Heart left ventricle (tissue), 16 donors: ENCODE data around the gene CLECL1. TPM values are rescaled to one million over a fixed set of nuclear protein-coding genes. Genes with fewer than 3 reads are reported as not detected.

ENCODE experiments used
- ATAC-seq, 4 donors: fragments of 200-7000 bp; cut with Tn5 transposase; one replicate each; pipeline ENCODE4 v1.9.1; 2020 to 2022; ENCODE audit warnings: moderate library complexity in 4 of 4, mild to moderate bottlenecking in 3 of 4, moderate number of reproducible peaks in 1 of 4
- DNase-seq, 5 donors: peaks; one replicate each; pipeline ENCODE4 v3.0.0-alpha.2; 2020
- H3K27ac ChIP-seq, 12 donors: fragments of 200-600 bp; sonication (generic) in 4 of 12; one replicate each; pipeline versions ENCODE4 v1.5.0 to v1.8.0; 2016 to 2022; ENCODE audit warnings: mild to moderate bottlenecking in 2 of 12
- H3K27me3 ChIP-seq, 9 donors: fragments of 200-600 bp; sonication (generic) in 2 of 9; one replicate each; pipeline versions ENCODE4 v1.5.1 to v1.8.0; 2016 to 2022; ENCODE audit warnings: mild to moderate bottlenecking in 3 of 9
- H3K36me3 ChIP-seq, 9 donors: fragments of 200-600 bp; sonication (generic) in 2 of 9; one replicate each; pipeline versions ENCODE4 v1.5.0 to v1.8.0; 2018 to 2022; ENCODE audit warnings: mild to moderate bottlenecking in 2 of 9
- H3K4me1 ChIP-seq, 12 donors: fragments of 200-600 bp; sonication (generic) in 4 of 12; one replicate each; pipeline versions ENCODE4 v1.5.0 to v1.8.0; 2016 to 2022; ENCODE audit warnings: mild to moderate bottlenecking in 3 of 12
- H3K4me3 ChIP-seq, 12 donors: fragments of 200-600 bp; sonication (generic) in 4 of 12; one replicate each; pipeline versions ENCODE4 v1.5.0 to v1.8.0; 2017 to 2022; ENCODE audit warnings: mild to moderate bottlenecking in 9 of 12, moderate library complexity in 4 of 12
- H3K9me3 ChIP-seq, 12 donors: fragments of 200-600 bp; sonication (generic) in 4 of 12; one replicate each; pipeline versions ENCODE4 v1.5.0 to v1.8.0; 2016 to 2022; ENCODE audit warnings: mild to moderate bottlenecking in 1 of 12
- POLR2A ChIP-seq, 2 donors: fragments of 450-650 bp; IDR thresholded peaks; one replicate each; pipeline ENCODE4 v1.6.1; 2017; ENCODE audit warnings: antibody characterized with exemption in 2 of 2, mild to moderate bottlenecking in 2 of 2, moderate library complexity in 2 of 2
- WGBS, 4 donors: extraction: QIAGEN DNeasy Blood & Tissue Kit in 2 of 4; methylation state at CpG; one replicate each; pipeline versions ENCODE4 v1.1.5 to v1.1.7; 2013 to 2018; 5-methylcytosine and 5-hydroxymethylcytosine counted together
- intact Hi-C, 10 donors: fragments of 100-400 bp; cut with DNase I; formaldehyde crosslinking; loops; one replicate each; pipeline versions ENCODE4 v1.11.1 to v1.14.2; 2022
- polyA plus RNA-seq, 2 donors: library from polyadenylated mRNA; stranded (reverse); fragments of 200-250 nt; gene quantifications; one replicate each; pipeline ENCODE4 v1.2.3, GENCODE V29; 2013
- total RNA-seq, 9 donors: library from RNA; depleted of rRNA in 2 of 9; stranded (reverse); fragments of >200 nt in 2 of 9; fragmentation: NEBNext Ultra II Directional in 3 of 9; extraction: Animal tissue kit (Norgen Biotek cat#: 25700) in 3 of 9; gene quantifications; one replicate each; pipeline versions ENCODE4 v1.1.0 to v1.2.4, GENCODE V29; 2016 to 2023
- TF ChIP-seq, protein P1 (sequence below), 12 donors: fragments of 200-600 bp; sonication (generic) in 4 of 12; IDR thresholded peaks; one replicate each; pipeline versions ENCODE4 v1.5.0 to v1.8.0; 2018 to 2022; ENCODE audit warnings: antibody characterized with exemption in 12 of 12, mild to moderate bottlenecking in 5 of 12
- donor health status: ischemic (EF 13 %, LVEDD 7.1; RV severe dilation, severe dysfunction).
- donor health status: healthy with polysubstance abuse.
- donor health status: DM: no; HTN: yes; CAD: no.
- donor health status: DM: no; HTN: no; CAD: no.
- donor health status: ischemic (EF 25% LVEDD 6.9; RV normal size, moderate dysfunction).
- donor health status: ischemic (EF 25% LVEDD 5.7; RV mildly dilated, moderate dysfunction).
- donor health status: healthy.
- donor health status: DM: yes; HTN: yes; CAD: no.
- donor health status: ischemic (EF 35%, LVEDD 5.7; RV mildly dilated, moderate dysfunction).
- donor health status: nonischemic (EF 11% LVEDD 7.7; RV severe dilation, severe dysfunction).
- donor health status: DM: yes; HTN: yes; CAD: no.
- donor health status: PGD.
- donor health status: ischemic (EF 29% LVEDD 5.4; RV normal size, mild dysfunction).
- donor health status: nonischemic (EF 23%, LVEDD 6.1; RV moderate dilation, normal function).

CLECL1 gene
- total and polyA plus RNA-seq, 11 donors: 0.93 to 4.6 TPM; not detected in 9

DNA sequence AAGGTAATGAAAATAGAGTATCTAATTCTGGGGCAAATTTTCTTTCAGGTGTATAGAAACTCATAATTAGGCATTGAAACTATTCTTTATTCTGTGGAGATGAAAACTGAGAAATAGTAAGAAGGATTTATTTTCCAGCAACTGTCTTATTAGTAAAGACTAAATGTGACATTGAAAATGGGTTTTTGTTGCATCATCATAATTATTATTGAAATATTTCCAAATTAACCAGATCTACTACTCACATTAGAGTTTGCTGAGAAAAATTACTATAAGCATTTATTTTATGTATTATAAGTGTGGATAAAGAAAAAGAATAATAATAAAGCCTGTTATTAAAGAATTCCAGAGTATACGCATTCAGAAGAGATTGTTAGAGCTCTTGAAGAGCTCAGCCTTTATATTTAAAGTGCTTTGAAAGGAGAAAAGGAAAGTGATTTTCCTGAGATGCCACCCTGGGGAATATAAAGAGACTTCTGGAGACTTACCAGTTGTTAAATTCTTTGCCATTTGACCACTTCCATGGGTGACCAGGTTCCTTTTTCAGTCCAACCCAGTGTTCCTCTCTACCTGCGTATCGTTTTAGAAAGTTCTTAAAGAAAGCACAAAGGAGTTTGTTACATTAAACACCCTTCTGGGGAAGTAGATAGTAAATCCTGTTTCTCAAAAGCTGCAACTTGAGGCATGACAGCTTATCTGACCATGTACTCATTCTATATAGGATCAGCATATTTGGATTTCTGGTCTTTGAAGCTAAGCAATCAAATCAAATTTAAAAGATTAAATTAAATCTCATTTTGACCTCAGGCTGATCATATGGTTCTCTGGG, 21.4 kb upstream of the CLECL1 start:
- Histone ChIP-seq H3K4me3 (no peak overlapping the region), H3K4me1 (peaks cover 0 to 14% (median 0%) of the 10 kb centered on the region in 12 donors), H3K9me3 (no peaks in the 10 kb centered on the region), H3K36me3 (peaks cover 0 to 14% (median 0%) of the 10 kb centered on the region in 9 donors), H3K27me3 (no peaks in the 10 kb centered on the region), H3K27ac (no peak overlapping the region)
- intact Hi-C loops: loop anchor here in 7 of 10 donors (5.0 kb wide), 5 partner anchors 43 to 388 kb away; no protein-coding TSS in a partner anchor
- DNase-seq (no peak), ATAC-seq (no peak)
- no peak for TF ChIP-seq POLR2A (IDR thresholded peaks at IDR 0.05)
- TF ChIP-seq, protein P1, sequence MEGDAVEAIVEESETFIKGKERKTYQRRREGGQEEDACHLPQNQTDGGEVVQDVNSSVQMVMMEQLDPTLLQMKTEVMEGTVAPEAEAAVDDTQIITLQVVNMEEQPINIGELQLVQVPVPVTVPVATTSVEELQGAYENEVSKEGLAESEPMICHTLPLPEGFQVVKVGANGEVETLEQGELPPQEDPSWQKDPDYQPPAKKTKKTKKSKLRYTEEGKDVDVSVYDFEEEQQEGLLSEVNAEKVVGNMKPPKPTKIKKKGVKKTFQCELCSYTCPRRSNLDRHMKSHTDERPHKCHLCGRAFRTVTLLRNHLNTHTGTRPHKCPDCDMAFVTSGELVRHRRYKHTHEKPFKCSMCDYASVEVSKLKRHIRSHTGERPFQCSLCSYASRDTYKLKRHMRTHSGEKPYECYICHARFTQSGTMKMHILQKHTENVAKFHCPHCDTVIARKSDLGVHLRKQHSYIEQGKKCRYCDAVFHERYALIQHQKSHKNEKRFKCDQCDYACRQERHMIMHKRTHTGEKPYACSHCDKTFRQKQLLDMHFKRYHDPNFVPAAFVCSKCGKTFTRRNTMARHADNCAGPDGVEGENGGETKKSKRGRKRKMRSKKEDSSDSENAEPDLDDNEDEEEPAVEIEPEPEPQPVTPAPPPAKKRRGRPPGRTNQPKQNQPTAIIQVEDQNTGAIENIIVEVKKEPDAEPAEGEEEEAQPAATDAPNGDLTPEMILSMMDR (IDR thresholded peaks at IDR 0.05): no peak
- 83 to 88% (median 86%) methylated on average over 3 of the region's 3 CpGs for WGBS, 4 donors

DNA sequence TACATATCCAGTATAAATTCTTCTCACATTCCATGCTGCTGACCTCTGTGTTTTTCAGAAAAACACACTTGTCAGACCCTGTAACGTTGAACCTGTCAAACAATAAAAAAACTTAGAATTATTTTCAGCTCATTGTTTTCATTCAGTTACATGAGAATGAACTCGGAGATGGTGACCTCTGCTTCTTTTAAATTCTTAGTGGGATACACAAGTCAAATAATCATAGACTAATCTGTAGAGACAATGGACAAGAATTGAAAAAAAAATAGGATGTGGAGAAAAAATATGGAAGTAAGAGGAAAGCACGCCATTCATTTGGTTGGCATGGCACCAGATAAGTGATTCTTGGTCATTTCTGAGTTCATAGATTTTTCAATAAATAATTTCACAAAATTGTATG, 20.6 kb upstream of the CLECL1 start:
- peaks cover 0 to 14% (median 0%) of the 10 kb centered on the region in 9 donors for H3K36me3 ChIP-seq
- 69 to 73% (median 70%) methylated on average over 3 of the region's 3 CpGs for WGBS, 4 donors
- H3K4me3 ChIP-seq: no peak overlapping the region
- peaks cover 0 to 14% (median 0%) of the 10 kb centered on the region in 12 donors for H3K4me1 ChIP-seq
- H3K27me3 ChIP-seq: no peaks in the 10 kb centered on the region
- H3K9me3 ChIP-seq: no peaks in the 10 kb centered on the region
- no peak for ATAC-seq
- DNase-seq: no peak
- TF ChIP-seq, protein P1 (IDR thresholded peaks at IDR 0.05): no peak
- TF ChIP-seq POLR2A (IDR thresholded peaks at IDR 0.05): no peak
- intact Hi-C loops: loop anchor here in 7 of 10 donors (5.0 kb wide), 5 partner anchors 44 to 389 kb away; no protein-coding TSS in a partner anchor
- H3K27ac ChIP-seq: no peak overlapping the region

DNA sequence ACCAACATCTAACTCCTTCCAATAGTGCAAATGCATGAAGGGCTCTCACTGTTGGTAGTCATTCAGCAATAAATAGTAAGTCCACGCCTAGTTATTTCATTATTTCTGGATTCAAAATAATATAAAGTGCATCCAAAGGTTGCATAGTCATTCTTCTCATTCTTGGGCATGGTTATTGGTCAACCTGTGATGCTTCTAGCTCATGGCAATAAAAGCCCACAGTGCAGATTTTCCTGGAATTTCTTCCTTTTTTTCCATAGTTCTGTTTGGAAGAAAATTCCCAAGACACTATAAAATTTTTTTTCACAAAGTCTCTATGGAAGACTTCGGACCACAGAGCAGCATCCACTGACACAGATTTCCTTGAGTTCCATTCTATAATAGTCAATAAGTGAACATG, 20.2 kb upstream of the CLECL1 start:
- Histone ChIP-seq H3K27ac (no peak overlapping the region), H3K4me1 (peaks cover 0 to 14% (median 0%) of the 10 kb centered on the region in 12 donors), H3K27me3 (no peaks in the 10 kb centered on the region), H3K9me3 (no peaks in the 10 kb centered on the region), H3K4me3 (no peak overlapping the region), H3K36me3 (peaks cover 0 to 14% (median 0%) of the 10 kb centered on the region in 9 donors)
- DNase-seq: no peak
- TF ChIP-seq, protein P1 (IDR thresholded peaks at IDR 0.05): no peak
- TF ChIP-seq POLR2A (IDR thresholded peaks at IDR 0.05): no peak
- no peak for ATAC-seq
- intact Hi-C loops: loop anchor here in 7 of 10 donors (5.0 kb wide), 5 partner anchors 44 to 389 kb away; no protein-coding TSS in a partner anchor
- WGBS, 4 donors: 84 to 92% (median 87%) methylated on average over 2 of the region's 2 CpGs
